Prostate gland (tissue), 2 donors: ENCODE measurements around the gene KCNK15. TPM values are rescaled to one million over a fixed set of nuclear protein-coding genes. Genes with fewer than 3 reads are reported as not detected.
A peak's percentile ranks its signal among the peaks of the same experiment; 100 is the strongest.

Experiments
- DNase-seq: peaks from one replicate; pipeline ENCODE4 v3.0.0-alpha.2; 2019; ENCODE audit warnings: low spot score
- H3K27ac ChIP-seq, 2 donors: fragments of 200-600 bp; sonication (generic); 2 replicates each; pipeline ENCODE4 v1.5.1; 2017 to 2019
- H3K27me3 ChIP-seq: fragments of 200-600 bp; sonication (generic); replicated peaks from 2 replicates; pipeline ENCODE4 v1.5.1; 2019; ENCODE audit not compliant: insufficient read depth
- H3K36me3 ChIP-seq, 2 donors: fragments of 200-600 bp; sonication (generic); 1 replicate in 1 of 2; 2 replicates in 1 of 2; pipeline versions ENCODE4 v1.5.1 to v1.8.1; 2017 to 2019
- H3K4me1 ChIP-seq: fragments of 200-600 bp; sonication (generic); replicated peaks from 2 replicates; pipeline ENCODE4 v1.5.1; 2019
- H3K4me3 ChIP-seq, 2 donors: fragments of 200-600 bp; sonication (generic); 2 replicates each; pipeline ENCODE4 v1.5.1; 2017 to 2019
- H3K9me3 ChIP-seq: fragments of 200-600 bp; sonication (generic); 2 replicates; pipeline ENCODE4 v1.5.1; 2017
- POLR2A ChIP-seq: fragments of 450-650 bp; IDR thresholded peaks from one replicate; pipeline ENCODE4 v1.6.1; 2016; ENCODE audit warnings: antibody characterized with exemption, mild to moderate bottlenecking
- POLR2AphosphoS5 ChIP-seq: sonication (generic); formaldehyde crosslinking; IDR thresholded peaks from one replicate; pipeline ENCODE4 v1.6.1; 2017; ENCODE audit warnings: antibody characterized with exemption
- WGBS: methylation state at CpG from one replicate; pipeline ENCODE4 v1.1.5; 2018; 5-methylcytosine and 5-hydroxymethylcytosine counted together
- intact Hi-C: fragments of 100-400 bp; cut with DNase I; formaldehyde crosslinking; loops from one replicate; pipeline ENCODE4 v1.14.2; 2022
- total RNA-seq, 2 donors: library from RNA; depleted of rRNA; stranded (reverse); fragments of >200 nt; gene quantifications; one replicate each; pipeline ENCODE4 v1.1.0, GENCODE V29; 2016
- TF ChIP-seq, protein P1 (sequence below), 4 experiments: fragments of 200-600 bp in 2 of 4; fragments of 450-650 bp in 2 of 4; sonication (generic) in 2 of 4; IDR thresholded peaks; 1 replicate in 3 of 4; 2 replicates in 1 of 4; pipeline ENCODE4 v1.5.1; 2016 to 2019; ENCODE audit warnings: antibody characterized with exemption in 4 of 4, mild to moderate bottlenecking in 2 of 4, moderate library complexity in 2 of 4

The KCNK15 gene
- total RNA-seq, 2 donors from 2014 or later: 1.5 to 16.1 TPM

DNA sequence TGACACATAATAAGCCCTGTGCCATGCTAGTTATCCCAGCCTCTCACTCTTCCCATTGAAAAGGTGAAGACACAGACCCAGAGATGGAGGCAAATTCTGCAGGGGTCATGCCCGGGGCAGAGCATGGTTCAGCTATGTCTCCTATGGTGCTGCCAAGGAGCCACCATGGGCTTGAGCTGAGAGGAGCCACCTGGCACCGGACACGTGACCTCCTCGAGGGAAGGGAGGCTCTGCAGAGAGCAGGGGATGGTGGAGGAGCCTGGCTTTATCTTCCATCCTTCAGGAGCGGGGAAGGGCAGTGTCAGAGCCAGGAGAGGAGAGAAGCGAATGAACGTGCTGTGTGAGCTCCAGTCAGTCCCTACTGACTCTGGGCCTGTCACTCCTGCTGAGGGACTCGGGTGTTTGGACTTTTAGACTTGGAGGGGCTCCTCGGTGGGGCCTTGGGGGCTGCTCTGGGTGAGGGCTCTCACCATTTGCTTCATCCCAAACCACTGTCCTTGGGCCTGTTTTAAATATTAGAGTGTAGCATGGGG is 41.6 kb upstream of the KCNK15 start:
- H3K27me3 ChIP-seq: no peaks in the 10 kb centered on the region
- no peaks in the 10 kb centered on the region for H3K4me1 ChIP-seq
- H3K27ac ChIP-seq: peak overlapping the region in 1 of 2 donors; percentile 4
- no peak overlapping the region for H3K4me3 ChIP-seq
- TF ChIP-seq, protein P1, sequence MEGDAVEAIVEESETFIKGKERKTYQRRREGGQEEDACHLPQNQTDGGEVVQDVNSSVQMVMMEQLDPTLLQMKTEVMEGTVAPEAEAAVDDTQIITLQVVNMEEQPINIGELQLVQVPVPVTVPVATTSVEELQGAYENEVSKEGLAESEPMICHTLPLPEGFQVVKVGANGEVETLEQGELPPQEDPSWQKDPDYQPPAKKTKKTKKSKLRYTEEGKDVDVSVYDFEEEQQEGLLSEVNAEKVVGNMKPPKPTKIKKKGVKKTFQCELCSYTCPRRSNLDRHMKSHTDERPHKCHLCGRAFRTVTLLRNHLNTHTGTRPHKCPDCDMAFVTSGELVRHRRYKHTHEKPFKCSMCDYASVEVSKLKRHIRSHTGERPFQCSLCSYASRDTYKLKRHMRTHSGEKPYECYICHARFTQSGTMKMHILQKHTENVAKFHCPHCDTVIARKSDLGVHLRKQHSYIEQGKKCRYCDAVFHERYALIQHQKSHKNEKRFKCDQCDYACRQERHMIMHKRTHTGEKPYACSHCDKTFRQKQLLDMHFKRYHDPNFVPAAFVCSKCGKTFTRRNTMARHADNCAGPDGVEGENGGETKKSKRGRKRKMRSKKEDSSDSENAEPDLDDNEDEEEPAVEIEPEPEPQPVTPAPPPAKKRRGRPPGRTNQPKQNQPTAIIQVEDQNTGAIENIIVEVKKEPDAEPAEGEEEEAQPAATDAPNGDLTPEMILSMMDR (IDR thresholded peaks at IDR 0.05): no peak
- TF ChIP-seq POLR2A (no peak), POLR2AphosphoS5 (no peak)
- intact Hi-C loops: no loop called here
- DNase-seq: no peak
- H3K9me3 ChIP-seq: no peaks in the 10 kb centered on the region
- H3K36me3 ChIP-seq: no peaks in the 10 kb centered on the region
- 79% methylated on average over 9 of the region's 9 CpGs for WGBS

DNA sequence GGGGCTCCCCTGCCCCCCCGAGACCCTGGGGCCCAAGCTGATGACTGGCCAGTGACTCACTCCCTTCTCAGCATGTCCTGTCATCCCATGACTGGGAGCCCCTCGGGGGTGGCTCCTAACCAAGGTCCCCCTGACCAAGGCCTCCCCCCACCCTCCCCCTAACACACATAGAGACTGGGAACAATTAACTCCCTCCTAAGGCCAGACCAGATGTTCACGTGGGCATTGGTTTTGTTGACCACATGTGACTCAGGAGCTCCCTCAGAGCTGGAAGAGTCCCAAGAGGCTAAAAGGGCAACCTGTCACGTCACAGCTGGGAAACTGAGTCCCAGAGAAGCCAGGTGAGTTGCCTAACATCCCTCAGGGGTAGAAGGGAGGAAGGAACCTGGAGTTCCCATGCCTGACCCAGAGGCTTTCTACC is 41.1 kb upstream of the KCNK15 start:
- Histone ChIP-seq H3K27ac (peak overlapping the region in 1 of 2 donors; percentile 4), H3K36me3 (no peaks in the 10 kb centered on the region), H3K27me3 (no peaks in the 10 kb centered on the region), H3K4me1 (no peaks in the 10 kb centered on the region), H3K4me3 (no peak overlapping the region), H3K9me3 (no peaks in the 10 kb centered on the region)
- no peak for DNase-seq
- WGBS: 73% methylated on average over 4 of the region's 4 CpGs
- intact Hi-C loops: no loop called here
- TF ChIP-seq POLR2AphosphoS5 (no peak), POLR2A (no peak)
- TF ChIP-seq, protein P1 (IDR thresholded peaks at IDR 0.05): no peak

DNA sequence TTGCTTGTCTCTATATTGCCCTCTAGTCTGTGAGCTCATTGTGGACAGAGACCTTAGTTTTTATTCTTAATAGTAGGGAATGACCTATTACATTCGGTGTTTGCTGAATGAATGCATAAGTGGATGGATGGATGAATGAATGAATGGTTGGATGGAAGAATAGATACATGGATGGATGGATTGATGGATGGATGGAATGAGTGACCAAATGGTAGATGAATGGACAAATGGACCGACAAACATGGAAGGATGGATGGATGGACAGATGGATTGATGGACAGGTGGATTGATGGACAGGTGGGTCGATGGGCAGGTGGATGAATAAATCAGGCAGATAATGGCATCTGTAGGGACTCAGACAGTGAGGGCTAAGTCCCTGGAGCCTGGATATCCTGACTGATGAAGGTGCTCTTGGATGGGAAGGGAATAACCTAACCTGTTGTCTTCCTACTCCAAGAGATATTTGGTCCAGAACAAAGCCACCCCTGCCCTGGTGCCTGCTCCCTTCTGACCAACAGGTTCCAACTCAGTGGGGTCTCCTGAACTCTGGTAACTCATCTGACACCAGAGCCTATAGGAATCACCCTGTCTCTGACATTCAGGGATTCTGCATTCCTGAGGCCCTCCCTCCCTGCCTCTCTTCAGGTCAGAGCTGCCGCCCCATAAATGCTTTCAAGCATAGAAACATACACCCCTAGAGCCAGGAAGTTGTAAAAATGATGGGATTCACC is 40.1 kb upstream of the KCNK15 start:
- Histone ChIP-seq H3K27me3 (no peaks in the 10 kb centered on the region), H3K9me3 (no peaks in the 10 kb centered on the region), H3K27ac (peak overlapping the region in 1 of 2 donors; percentile 16), H3K4me1 (no peaks in the 10 kb centered on the region), H3K4me3 (no peak overlapping the region), H3K36me3 (no peaks in the 10 kb centered on the region)
- WGBS: 82% methylated on average over 4 of the region's 4 CpGs
- TF ChIP-seq POLR2A (no peak), POLR2AphosphoS5 (no peak)
- TF ChIP-seq, protein P1 (IDR thresholded peaks at IDR 0.05): no peak
- no peak for DNase-seq
- intact Hi-C loops: no loop called here

DNA sequence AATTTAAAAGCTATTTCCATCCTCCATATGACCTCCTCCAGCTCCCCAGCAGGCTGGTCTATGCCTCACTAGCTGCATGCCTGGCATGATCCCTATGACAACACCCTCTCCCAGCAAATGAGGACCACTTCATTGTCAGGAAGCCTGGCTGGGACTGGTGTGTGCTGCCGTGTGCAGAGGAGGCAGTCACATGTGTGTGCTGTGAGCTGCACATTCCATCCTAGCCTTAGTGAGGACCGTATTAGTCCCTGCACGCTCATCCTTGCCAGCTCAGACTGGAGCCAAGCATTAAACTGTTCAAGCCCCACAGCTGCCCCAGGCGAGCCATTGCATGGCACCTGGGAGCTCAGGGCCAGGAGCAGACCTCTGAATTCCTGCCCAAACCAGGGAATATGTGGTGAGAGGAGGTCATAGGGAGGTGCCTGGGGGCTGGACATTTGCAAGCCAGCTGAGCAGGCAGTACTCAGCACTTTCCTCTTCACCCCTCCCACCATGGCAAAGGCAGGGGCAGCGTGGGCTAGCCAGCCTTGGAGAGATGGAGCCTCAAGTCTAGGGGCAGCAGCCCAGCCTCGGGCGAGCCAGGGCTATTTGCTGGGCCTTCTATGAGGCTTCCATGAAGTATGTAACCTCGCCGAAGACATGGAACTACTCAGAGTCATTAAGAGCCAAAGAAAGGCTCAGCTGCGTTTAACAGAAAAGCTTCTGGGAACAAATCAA is 39.2 kb upstream of the KCNK15 start:
- Histone ChIP-seq H3K27ac (peak overlapping the region in 1 of 2 donors; percentile 16), H3K4me1 (no peaks in the 10 kb centered on the region), H3K36me3 (no peaks in the 10 kb centered on the region), H3K9me3 (no peaks in the 10 kb centered on the region), H3K27me3 (no peaks in the 10 kb centered on the region), H3K4me3 (no peak overlapping the region)
- WGBS: 53% methylated on average over 9 of the region's 10 CpGs
- TF ChIP-seq POLR2A (no peak), POLR2AphosphoS5 (peak; percentile 40)
- DNase-seq: no peak
- intact Hi-C loops: no loop called here

DNA sequence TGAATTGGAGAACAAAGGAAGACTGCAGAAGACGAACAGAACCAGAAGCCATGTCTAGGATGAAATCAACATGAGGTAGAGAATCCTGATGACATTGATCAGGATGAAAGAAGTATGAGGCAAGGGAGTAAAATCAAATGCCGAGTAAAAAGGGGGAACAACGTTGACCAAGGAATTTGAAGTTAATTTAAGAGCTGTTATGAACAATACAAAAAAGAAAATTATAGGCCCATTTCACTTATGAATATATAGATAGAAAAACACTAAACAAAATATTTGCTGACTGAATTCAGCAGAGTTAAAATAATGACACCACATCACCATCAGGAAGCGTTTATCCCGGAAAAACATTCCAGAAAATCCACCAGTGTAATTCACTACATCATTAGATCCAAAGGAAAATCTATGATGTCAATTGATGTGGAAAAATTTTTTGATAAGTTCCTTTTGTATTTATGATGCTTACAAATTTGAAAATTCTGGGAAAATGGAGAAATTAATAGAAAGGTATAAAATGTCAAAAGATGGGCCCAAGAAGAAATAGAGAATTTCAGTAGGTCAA is 38.6 kb upstream of the KCNK15 start:
- 86% methylated on average over 5 of the region's 5 CpGs for WGBS
- intact Hi-C loops: no loop called here
- DNase-seq: no peak

More for the DNA sequence above, 38.6 kb upstream of the KCNK15 start:
- Histone ChIP-seq H3K36me3 (no peaks in the 10 kb centered on the region), H3K27me3 (no peaks in the 10 kb centered on the region), H3K4me3 (no peak overlapping the region), H3K27ac (peak overlapping the region in 1 of 2 donors; percentile 16), H3K4me1 (no peaks in the 10 kb centered on the region), H3K9me3 (no peaks in the 10 kb centered on the region)
- TF ChIP-seq POLR2AphosphoS5: no peak
- TF ChIP-seq, protein P1 (IDR thresholded peaks at IDR 0.05): no peak
